ENCODE results near the gene ALG1.
A peak's percentile ranks its signal among the peaks of the same experiment; 100 is the strongest.
"Not testable (repeated sequence)": the region's sequence is repeated elsewhere in the genome, so short reads cannot be mapped to it uniquely, and the experiment has no call there.

Gene ALG1

DNA sequence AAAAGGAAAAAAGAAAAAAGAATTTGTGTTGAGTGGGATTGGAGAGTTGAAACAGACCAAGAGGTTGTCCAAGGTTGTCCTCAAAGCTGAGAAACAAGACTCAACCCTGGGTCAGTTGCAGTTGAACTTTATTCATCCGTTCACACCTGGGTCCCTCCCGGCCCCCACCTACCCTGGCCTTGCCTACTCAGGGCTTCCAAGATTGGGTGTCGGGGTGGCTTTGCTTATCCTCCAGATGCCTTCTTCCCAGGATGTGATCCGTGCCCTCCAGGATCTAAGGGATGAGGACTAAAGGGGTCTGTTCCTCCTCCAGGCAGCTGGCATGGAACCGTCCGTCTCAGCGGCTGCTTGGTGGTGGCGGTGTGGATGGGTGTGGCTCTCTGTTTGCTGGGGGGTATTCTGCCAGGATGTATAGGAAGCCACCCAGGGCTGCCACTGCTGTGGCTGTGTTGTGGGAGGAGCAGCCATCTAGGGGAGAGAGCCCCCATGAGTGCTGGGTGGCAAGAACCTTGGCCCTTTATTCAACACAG lies 27.6 kb upstream of the ALG1 start:
- TF ChIP-seq, protein P1, sequence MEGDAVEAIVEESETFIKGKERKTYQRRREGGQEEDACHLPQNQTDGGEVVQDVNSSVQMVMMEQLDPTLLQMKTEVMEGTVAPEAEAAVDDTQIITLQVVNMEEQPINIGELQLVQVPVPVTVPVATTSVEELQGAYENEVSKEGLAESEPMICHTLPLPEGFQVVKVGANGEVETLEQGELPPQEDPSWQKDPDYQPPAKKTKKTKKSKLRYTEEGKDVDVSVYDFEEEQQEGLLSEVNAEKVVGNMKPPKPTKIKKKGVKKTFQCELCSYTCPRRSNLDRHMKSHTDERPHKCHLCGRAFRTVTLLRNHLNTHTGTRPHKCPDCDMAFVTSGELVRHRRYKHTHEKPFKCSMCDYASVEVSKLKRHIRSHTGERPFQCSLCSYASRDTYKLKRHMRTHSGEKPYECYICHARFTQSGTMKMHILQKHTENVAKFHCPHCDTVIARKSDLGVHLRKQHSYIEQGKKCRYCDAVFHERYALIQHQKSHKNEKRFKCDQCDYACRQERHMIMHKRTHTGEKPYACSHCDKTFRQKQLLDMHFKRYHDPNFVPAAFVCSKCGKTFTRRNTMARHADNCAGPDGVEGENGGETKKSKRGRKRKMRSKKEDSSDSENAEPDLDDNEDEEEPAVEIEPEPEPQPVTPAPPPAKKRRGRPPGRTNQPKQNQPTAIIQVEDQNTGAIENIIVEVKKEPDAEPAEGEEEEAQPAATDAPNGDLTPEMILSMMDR (IDR thresholded peaks at IDR 0.05; ENCODE audit: control insufficient read depth, extremely low read depth, insufficient read depth) = no peak
- no peak for DNase-seq (ENCODE audit: low read depth)
- H3K4me3 ChIP-seq (ENCODE audit: low read depth, low read length) = no peak overlapping the region

DNA sequence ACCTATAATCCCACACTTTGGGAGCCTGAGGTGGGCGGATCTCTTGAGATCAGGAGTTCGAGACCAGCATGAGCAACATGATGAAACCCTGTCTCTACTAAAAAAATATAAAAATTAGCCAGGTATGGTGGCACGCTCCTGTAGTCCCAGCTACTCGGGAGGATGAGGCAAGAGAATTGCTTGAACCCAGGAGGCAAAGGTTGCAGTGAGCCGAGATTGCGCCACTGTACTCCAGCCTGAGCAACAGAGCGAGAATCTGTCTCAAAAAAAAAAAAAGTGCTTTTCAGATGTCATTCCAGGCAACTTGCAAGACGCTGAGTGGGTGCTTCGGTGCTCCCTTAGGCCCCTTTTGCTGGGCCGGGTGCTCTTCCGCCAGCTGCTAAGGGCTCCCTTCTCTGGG lies 27.1 kb upstream of the ALG1 start:
- DNase-seq (ENCODE audit: low read depth); H3K4me3 ChIP-seq (ENCODE audit: low read depth, low read length): not testable (repeated sequence)

DNA sequence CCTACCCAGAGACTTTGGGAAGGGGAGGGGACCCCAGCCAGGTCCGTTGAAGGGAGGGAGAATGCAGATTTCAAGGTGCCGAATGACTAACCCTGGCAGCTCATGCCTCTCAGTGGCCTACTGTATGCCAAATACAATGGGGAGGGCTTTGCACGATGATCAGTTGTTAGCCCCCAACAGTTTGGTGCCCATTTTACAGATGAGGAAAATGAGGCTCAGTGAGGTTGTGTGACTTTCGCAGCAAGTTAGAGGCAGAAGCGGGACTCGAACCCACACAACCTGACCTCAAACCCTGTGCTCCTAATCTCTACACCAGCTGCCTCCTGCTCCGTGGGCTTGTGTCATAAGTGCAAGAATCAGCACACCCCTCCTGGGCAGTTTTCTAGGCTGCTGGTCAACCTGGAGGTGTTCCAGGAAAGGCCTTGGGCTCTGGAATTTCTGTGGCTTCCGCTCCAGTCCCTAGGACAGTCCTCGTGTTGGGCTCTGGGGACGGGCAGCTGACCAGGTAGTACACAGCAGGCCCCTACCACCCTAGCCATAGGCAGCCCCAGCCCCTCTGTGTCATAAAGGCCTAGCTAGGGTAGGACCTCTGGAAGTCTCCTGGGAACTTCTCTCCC lies 26.0 kb upstream of the ALG1 start:
- no peak for DNase-seq (ENCODE audit: low read depth)
- no peak overlapping the region for H3K4me3 ChIP-seq (ENCODE audit: low read depth, low read length)
- TF ChIP-seq, protein P1 (IDR thresholded peaks at IDR 0.05; ENCODE audit: control insufficient read depth, extremely low read depth, insufficient read depth) = no peak

DNA sequence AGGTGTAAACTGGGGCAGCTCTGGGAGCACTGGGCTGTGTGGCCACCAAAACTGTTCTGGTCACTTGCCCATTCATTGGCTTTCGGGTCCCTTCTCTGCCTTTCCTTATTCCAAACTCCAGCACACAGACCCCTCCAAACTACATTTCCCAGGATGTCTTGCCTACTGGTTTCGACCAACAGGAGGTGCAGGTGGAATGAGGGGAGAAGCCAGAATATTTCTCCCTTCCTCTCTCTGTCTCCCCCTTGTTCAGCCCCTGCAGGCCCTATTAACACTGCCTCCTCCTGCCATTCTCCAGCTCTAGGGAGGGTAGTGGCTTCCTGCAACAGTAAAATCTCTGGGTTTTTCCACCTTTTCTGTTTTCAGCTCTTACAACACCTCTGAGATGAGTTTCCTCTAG lies 24.7 kb upstream of the ALG1 start:
- TF ChIP-seq, protein P1 (IDR thresholded peaks at IDR 0.05; ENCODE audit: control insufficient read depth, extremely low read depth, insufficient read depth) = no peak
- no peak overlapping the region for H3K4me3 ChIP-seq (ENCODE audit: low read depth, low read length)
- DNase-seq (ENCODE audit: low read depth) = no peak

DNA sequence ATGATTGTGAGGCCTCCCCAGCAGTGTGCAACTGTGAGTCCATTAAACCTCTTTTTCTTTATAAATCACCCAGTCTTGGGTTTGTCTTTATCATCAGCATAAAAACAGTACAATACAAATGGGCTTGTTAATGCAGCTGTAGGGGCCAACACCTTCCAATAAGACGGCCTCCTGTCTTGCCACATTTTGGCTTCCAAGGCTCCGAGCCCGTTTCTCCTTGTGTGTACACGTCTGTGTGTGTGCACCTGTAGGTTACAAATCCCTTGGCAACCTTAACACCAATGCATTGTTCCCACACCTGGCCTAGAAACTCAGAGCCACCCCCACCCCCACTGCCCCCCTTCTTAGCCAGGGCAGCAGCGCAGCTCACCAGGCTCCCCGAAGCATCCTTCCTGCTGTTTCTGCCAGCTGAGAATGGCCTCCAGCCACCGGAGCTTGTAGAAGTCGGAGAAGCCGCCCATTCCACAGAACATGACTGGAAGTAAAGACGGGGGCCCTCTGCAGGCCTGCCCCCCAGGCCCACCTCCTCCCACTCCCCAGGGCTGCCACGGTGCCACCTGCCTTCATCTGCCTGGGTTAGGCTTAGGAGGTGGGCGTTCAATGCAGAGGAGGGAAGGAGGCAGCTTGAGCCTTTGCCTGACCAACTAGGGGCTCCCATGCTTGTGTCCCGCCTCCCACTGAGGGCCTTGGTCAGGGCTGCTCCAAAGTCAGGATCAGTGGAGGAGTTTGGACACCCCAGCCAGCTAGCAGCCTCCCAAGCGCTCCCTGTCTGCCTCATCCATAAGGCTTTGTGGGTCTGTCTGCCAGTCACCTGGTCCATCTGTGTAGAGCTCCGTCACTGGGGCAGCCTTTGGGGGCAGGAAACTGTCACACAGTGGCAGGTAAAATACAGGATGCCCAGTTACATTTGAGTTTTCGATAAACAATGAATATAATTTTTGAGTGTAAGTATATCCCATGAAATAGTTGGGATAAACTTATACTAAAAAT lies 16.5 kb upstream of the ALG1 start:
- H3K4me3 ChIP-seq (ENCODE audit: low read depth, low read length) = no peak overlapping the region
- no peak for DNase-seq (ENCODE audit: low read depth)
- TF ChIP-seq, protein P1 (IDR thresholded peaks at IDR 0.05; ENCODE audit: control insufficient read depth, extremely low read depth, insufficient read depth) = no peak

DNA sequence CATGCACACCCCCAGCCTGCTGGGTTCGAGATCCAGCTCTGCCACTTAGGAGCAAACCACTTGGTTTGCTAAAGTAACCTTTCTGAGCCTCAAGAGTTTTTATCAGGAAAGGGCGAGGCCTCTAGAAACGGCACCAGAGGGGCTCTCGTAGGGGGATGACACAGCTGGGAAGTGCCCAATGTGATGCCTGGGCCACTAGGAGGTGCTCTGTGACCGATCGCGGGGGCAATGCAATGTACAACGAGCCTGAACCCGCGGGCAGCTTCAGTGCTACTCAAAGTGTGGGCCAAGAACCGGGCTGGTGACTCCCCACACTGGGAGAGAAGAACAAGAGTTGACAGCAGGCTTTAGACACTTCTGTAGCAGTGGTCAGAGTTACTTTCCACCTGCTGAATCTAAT lies 15.3 kb upstream of the ALG1 start:
- TF ChIP-seq, protein P1 (IDR thresholded peaks at IDR 0.05; ENCODE audit: control insufficient read depth, extremely low read depth, insufficient read depth) = peak; percentile 40
- no peak for DNase-seq (ENCODE audit: low read depth)
- H3K4me3 ChIP-seq (ENCODE audit: low read depth, low read length) = no peak overlapping the region

DNA sequence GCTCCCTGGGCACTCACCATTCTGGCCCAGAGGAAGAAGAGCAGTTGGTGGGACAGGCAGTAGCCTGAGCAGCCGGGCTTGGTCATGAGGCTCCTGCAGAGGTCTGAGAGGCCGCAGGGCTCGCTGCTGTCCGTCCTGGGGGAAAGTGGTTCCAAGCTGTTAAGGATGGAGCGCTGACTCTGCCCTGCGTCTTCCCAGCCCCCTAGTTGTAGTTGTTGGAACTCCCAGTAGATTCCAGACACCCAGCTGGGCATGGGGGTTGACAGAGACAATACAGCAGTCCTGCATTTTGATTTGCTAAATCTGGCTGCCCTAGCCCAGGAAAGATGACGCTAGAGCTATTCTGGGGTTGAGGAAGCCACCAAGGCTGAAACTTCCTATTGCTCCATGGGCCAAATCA lies 13.2 kb upstream of the ALG1 start:
- no peak for DNase-seq (ENCODE audit: low read depth)
- TF ChIP-seq, protein P1 (IDR thresholded peaks at IDR 0.05; ENCODE audit: control insufficient read depth, extremely low read depth, insufficient read depth) = no peak
- no peak overlapping the region for H3K4me3 ChIP-seq (ENCODE audit: low read depth, low read length)
